SK-N-SH (cell line): Measurements from ENCODE around the gene NANOS2. TPM values are rescaled to one million over a fixed set of nuclear protein-coding genes. Genes with fewer than 3 reads are reported as not detected.
"Not testable (repeated sequence)": the region's sequence is repeated elsewhere in the genome, so short reads cannot be mapped to it uniquely, and the experiment has no call there.

ENCODE experiments used
- CTCF ChIA-PET: fragments of 300-600, 350-600 bp; formaldehyde crosslinking; extraction: SDS; loops from one replicate; lab custom pipeline; 2021; lab: Yijun Ruan, JAX
- POLR2A ChIA-PET: fragments of 350-600 bp; sonication (Branson Sonifier 250); formaldehyde crosslinking; extraction: SDS; loops from one replicate; lab custom pipeline; 2020; ENCODE audit warnings: antibody characterized with exemption, inconsistent platforms; lab: Yijun Ruan, JAX
- DNase-seq: peaks from one replicate; pipeline ENCODE4 v3.0.0; 2012
- H2AFZ ChIP-seq: fragments of 200-600 bp; sonication (generic); 2 replicates; pipeline ENCODE4 v1.8.1; 2016; ENCODE audit warnings: antibody characterized with exemption, mild to moderate bottlenecking, low read depth
- H3F3A ChIP-seq: fragments of 200-600 bp; sonication (generic); replicated peaks from 2 replicates; pipeline ENCODE3; 2016; ENCODE audit warnings: antibody characterized with exemption, mild to moderate bottlenecking; ENCODE audit not compliant: insufficient read depth
- H3K27ac ChIP-seq, 2 experiments: fragments of 200-500 bp in 1 of 2; fragments of 200-600 bp in 1 of 2; sonication (Bioruptor generic) in 1 of 2; sonication (generic), shearing (Covaris generic) in 1 of 2; 2 replicates each; pipeline versions ENCODE4 v1.5.1 to v1.6.1; 2014 to 2016; ENCODE audit warnings: low read depth in 2 of 2, inconsistent platforms in 1 of 2, low read length in 1 of 2, mild to moderate bottlenecking in 1 of 2, mixed read lengths in 1 of 2
- H3K27me3 ChIP-seq: fragments of 200-600 bp; sonication (generic), shearing (Covaris generic); 2 replicates; pipeline ENCODE4 v1.6.1; 2016; ENCODE audit warnings: mixed run types; ENCODE audit not compliant: insufficient read depth
- H3K36me3 ChIP-seq, 2 experiments: fragments of 200-500 bp in 1 of 2; fragments of 200-600 bp in 1 of 2; sonication (Bioruptor generic) in 1 of 2; sonication (generic) in 1 of 2; replicated peaks in 1 of 2; 2 replicates each; pipeline versions ENCODE3 to v1.5.1; 2014 to 2016; ENCODE audit warnings: low read length in 1 of 2, mild to moderate bottlenecking in 1 of 2; ENCODE audit not compliant: insufficient read depth in 2 of 2, control insufficient read depth in 1 of 2
- H3K4me1 ChIP-seq, 2 experiments: fragments of 200-500 bp in 1 of 2; fragments of 200-600 bp in 1 of 2; sonication (Bioruptor generic) in 1 of 2; sonication (generic), shearing (Covaris generic) in 1 of 2; 2 replicates each; pipeline versions ENCODE4 v1.5.1 to v1.6.1; 2014 to 2016; ENCODE audit warnings: low read depth in 1 of 2, low read length in 1 of 2, mixed run types in 1 of 2; ENCODE audit not compliant: insufficient read depth in 2 of 2, control insufficient read depth in 1 of 2
- H3K4me2 ChIP-seq: fragments of 200-600 bp; sonication (generic), shearing (Covaris generic); 2 replicates; pipeline ENCODE4 v1.6.1; 2017; ENCODE audit warnings: mixed run types
- H3K4me3 ChIP-seq, 2 experiments: fragments of 200-500 bp in 1 of 2; fragments of 200-600 bp in 1 of 2; sonication (Bioruptor generic) in 1 of 2; sonication (generic), shearing (Covaris generic) in 1 of 2; 2 replicates each; pipeline versions ENCODE4 v1.5.1 to v1.8.1; 2014 to 2016; ENCODE audit warnings: low read depth in 2 of 2, inconsistent platforms in 1 of 2, low read length in 1 of 2, mild to moderate bottlenecking in 1 of 2, mixed read lengths in 1 of 2, moderate library complexity in 1 of 2
- H3K79me2 ChIP-seq: fragments of 200-600 bp; sonication (generic); 2 replicates; pipeline ENCODE4 v1.8.1; 2017; ENCODE audit warnings: mild to moderate bottlenecking; ENCODE audit not compliant: insufficient read depth
- H3K9ac ChIP-seq: fragments of 200-600 bp; sonication (generic); 2 replicates; pipeline ENCODE4 v1.6.1; 2017; ENCODE audit warnings: mixed run types
- H3K9me2 ChIP-seq: fragments of 200-600 bp; sonication (generic); 2 replicates; pipeline ENCODE4 v1.6.1; 2017; ENCODE audit warnings: mixed run types
- H3K9me3 ChIP-seq: fragments of 200-600 bp; sonication (generic); 2 replicates; pipeline ENCODE4 v1.6.1; 2017; ENCODE audit warnings: mixed run types, mild to moderate bottlenecking, moderate library complexity
- H4K20me1 ChIP-seq: fragments of 200-600 bp; sonication (generic); 2 replicates; pipeline ENCODE4 v1.6.1; 2017; ENCODE audit warnings: mild to moderate bottlenecking, mixed run types; ENCODE audit not compliant: insufficient read depth
- ELF1 ChIP-seq: IDR thresholded peaks from 2 replicates; pipeline ENCODE4 v1.4.0; 2012
- EP300 ChIP-seq, 2 experiments: IDR thresholded peaks; 2 replicates each; pipeline versions ENCODE4 v1.4.0 to v1.6.1; 2012; ENCODE audit warnings: borderline replicate concordance in 1 of 2, low read depth in 1 of 2, low read length in 1 of 2
- FOXJ3 ChIP-seq: sonication (generic); formaldehyde crosslinking; IDR thresholded peaks from 2 replicates; pipeline ENCODE4 v1.5.1; 2020; ENCODE audit warnings: mild to moderate bottlenecking, missing genetic modification reagents
- FOXM1 ChIP-seq: IDR thresholded peaks from 2 replicates; pipeline ENCODE4 v1.4.0; 2012; ENCODE audit warnings: low read depth, mild to moderate bottlenecking
- GATA2 ChIP-seq: sonication (generic); formaldehyde crosslinking; IDR thresholded peaks from 2 replicates; pipeline ENCODE4 v1.5.0; 2020; ENCODE audit warnings: mild to moderate bottlenecking, missing genetic modification reagents
- JUND ChIP-seq: IDR thresholded peaks from 2 replicates; pipeline ENCODE4 v1.4.0; 2012
- MXI1 ChIP-seq: IDR thresholded peaks from 2 replicates; pipeline ENCODE4 v1.6.1; 2012; ENCODE audit warnings: mild to moderate bottlenecking, low read depth, low read length, improper control_type of control experiment
- NFIC ChIP-seq: IDR thresholded peaks from 2 replicates; pipeline ENCODE4 v1.4.0; 2012; ENCODE audit warnings: borderline replicate concordance
- POLR2AphosphoS5 ChIP-seq: IDR thresholded peaks from 2 replicates; pipeline ENCODE4 v1.6.1; 2012; ENCODE audit warnings: low read depth, low read length
- RAD21 ChIP-seq: IDR thresholded peaks from 2 replicates; pipeline ENCODE4 v1.6.1; 2012; ENCODE audit warnings: mild to moderate bottlenecking, low read length
- SIN3A ChIP-seq: IDR thresholded peaks from 2 replicates; pipeline ENCODE4 v1.6.1; 2012; ENCODE audit warnings: low read depth, mild to moderate bottlenecking, low read length, moderate library complexity, borderline replicate concordance
- TAF1 ChIP-seq: IDR thresholded peaks from 2 replicates; pipeline ENCODE4 v1.6.1; 2012; ENCODE audit warnings: low read depth, mild to moderate bottlenecking, low read length, moderate library complexity, borderline replicate concordance
- TCF12 ChIP-seq: IDR thresholded peaks from 2 replicates; pipeline ENCODE4 v1.4.0; 2012
- YY1 ChIP-seq: IDR thresholded peaks from 2 replicates; pipeline ENCODE4 v1.4.0; 2012; ENCODE audit warnings: low read depth, mild to moderate bottlenecking
- WGBS: methylation state at CpG from one replicate; pipeline ENCODE4 v1.1.6; 2017; ENCODE audit warnings: low lambda C conversion rate; 5-methylcytosine and 5-hydroxymethylcytosine counted together
- polyA plus RNA-seq, 3 experiments: library from polyadenylated mRNA; depleted of rRNA; stranded (reverse); fragments of >200 nt; gene quantifications; 2 replicates each; pipeline ENCODE4 v1.2.3, GENCODE V29; 2012
- TF ChIP-seq, protein P1 (sequence below): IDR thresholded peaks from 2 replicates; pipeline ENCODE4; 2012

NANOS2 gene
- polyA plus RNA-seq, 1 of the 3 experiments (the other 2 are of a cell fraction), result not detected

DNA sequence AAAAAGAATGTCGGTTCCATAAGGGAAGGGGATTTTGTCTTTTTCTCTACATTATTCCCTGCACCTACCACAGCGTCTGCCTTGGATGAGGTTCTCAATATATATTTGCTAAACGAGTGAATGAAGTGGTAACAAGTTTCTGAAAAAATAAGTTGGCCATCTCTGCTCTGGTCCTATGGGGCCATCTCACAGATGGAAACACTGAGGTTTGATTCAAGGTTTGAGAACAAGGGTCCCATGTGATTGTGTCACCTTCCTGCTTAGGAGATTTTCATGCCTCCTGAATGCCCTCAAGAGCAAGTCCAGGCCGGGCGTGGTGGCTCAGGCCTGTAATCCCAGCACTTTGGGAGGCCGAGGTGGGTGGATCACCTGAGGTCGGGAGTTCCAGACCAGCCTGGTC lies 15.3 kb downstream of the NANOS2 start:
- Histone ChIP-seq H4K20me1 (no peaks in the 10 kb centered on the region), H3K9me2 (no peaks in the 10 kb centered on the region), H3K27me3 (no peaks in the 10 kb centered on the region), H3F3A (peaks cover 14% of the 10 kb centered on the region), H3K9me3 (no peaks in the 10 kb centered on the region), H3K4me2 (no peak overlapping the region), H3K4me1 (peaks cover 0 to 8% of the 10 kb centered on the region in 2 experiments; a peak in 1 of 4 replicates), H2AFZ (no peak overlapping the region), H3K79me2 (peaks cover 5% of the 10 kb centered on the region), H3K36me3 (peaks cover 8 to 20% of the 10 kb centered on the region in 2 experiments), H3K27ac (no peak overlapping the region), H3K9ac (no peak overlapping the region), H3K4me3 (no peak overlapping the region)
- ChIA-PET CTCF (no interaction called here), POLR2A (no interaction called here)
- TF ChIP-seq FOXJ3 (no peak), MXI1 (no peak), GATA2 (CRISPR knock-in tag) (no peak), SIN3A (no peak), RAD21 (no peak), TCF12 (no peak), NFIC (no peak), YY1 (no peak), POLR2AphosphoS5 (no peak), EP300 (IDR thresholded peaks at IDR 0.05; ENCODE audit: borderline replicate concordance in 1 of 2, low read depth in 1 of 2, low read length in 1 of 2) (no peak), FOXM1 (no peak), ELF1 (no peak), TAF1 (no peak), JUND (no peak)
- TF ChIP-seq, protein P1, sequence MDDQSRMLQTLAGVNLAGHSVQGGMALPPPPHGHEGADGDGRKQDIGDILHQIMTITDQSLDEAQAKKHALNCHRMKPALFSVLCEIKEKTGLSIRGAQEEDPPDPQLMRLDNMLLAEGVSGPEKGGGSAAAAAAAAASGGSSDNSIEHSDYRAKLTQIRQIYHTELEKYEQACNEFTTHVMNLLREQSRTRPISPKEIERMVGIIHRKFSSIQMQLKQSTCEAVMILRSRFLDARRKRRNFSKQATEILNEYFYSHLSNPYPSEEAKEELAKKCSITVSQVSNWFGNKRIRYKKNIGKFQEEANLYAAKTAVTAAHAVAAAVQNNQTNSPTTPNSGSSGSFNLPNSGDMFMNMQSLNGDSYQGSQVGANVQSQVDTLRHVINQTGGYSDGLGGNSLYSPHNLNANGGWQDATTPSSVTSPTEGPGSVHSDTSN, result no peak
- no peak for DNase-seq
- WGBS, result 99% methylated on average over 7 of the region's 7 CpGs

GRCh38 chr19:45897261-45897812 lies 17.2 kb downstream of the NANOS2 start:
- Histone ChIP-seq H2AFZ (no peak overlapping the region), H3K27me3 (no peaks in the 10 kb centered on the region), H3K4me2 (no peak overlapping the region), H3F3A (peaks cover 9% of the 10 kb centered on the region), H3K27ac (no peak overlapping the region), H3K36me3 (peaks cover 8 to 20% of the 10 kb centered on the region in 2 experiments)
- POLR2A ChIA-PET, result no interaction called here
- no peak for DNase-seq
- TF ChIP-seq RAD21, result no peak
- TF ChIP-seq, all 33 proteins: peak for 0
- Histone ChIP-seq H3K4me3 (no peak overlapping the region), H3K79me2 (peaks cover 5% of the 10 kb centered on the region), H3K9me3 (no peaks in the 10 kb centered on the region), H4K20me1 (no peaks in the 10 kb centered on the region), H3K9me2 (no peaks in the 10 kb centered on the region), H3K9ac (no peak overlapping the region), H3K4me1 (peaks cover 0 to 8% of the 10 kb centered on the region in 2 experiments; a peak in 1 of 4 replicates)
- CTCF ChIA-PET, result no interaction called here
- WGBS, result 95% methylated on average over 6 of the region's 8 CpGs

DNA sequence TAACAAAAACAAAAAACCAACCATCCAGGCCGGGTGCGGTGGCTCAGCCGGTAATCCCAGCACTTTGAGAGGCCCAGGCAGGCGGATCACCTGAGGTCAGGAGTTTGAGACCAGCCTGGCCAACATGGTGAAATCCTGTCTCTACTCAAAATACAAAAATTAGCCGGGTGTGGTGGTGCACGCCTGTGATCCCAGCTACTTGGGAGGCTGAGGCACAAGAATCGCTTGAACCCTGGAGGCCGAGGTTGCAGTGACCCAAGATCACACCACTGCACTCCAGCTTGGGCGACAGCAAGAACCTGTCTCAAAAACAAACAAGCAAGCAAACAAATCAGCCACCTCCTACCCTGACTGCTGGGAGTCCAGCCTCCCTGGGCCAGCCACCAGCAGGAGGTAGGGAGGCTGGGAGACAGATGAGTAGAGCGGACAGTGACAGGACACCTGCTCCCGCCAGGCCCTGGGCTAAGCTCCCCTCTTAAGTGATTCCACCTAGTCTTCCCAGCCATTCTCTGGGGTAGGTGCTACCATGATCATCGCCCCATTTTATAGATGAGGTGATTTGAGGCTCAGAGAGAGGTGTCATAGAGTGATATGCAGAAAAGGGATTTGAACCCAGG lies 18.5 kb downstream of the NANOS2 start:
- H3K4me1 ChIP-seq, H3K27ac ChIP-seq, H3K9me3 ChIP-seq, H3K4me3 ChIP-seq, H3K9me2 ChIP-seq, H3K27me3 ChIP-seq, H2AFZ ChIP-seq, H4K20me1 ChIP-seq, POLR2A ChIA-PET, DNase-seq, H3K79me2 ChIP-seq, H3K4me2 ChIP-seq, H3K9ac ChIP-seq, H3F3A ChIP-seq: not testable (repeated sequence)
- peaks cover 8 to 20% of the 10 kb centered on the region in 2 experiments for H3K36me3 ChIP-seq
- WGBS, result 97% methylated on average over 11 of the region's 12 CpGs
- CTCF ChIA-PET, result interaction anchor here (1.5 kb wide), 1 partner anchor 13 kb away, joined by 4 read pairs; no protein-coding TSS in a partner anchor
